Natural killer cell (primary cell): ENCODE results near the gene SMTNL2. TPM values are rescaled to one million over a fixed set of nuclear protein-coding genes. Genes with fewer than 3 reads are reported as not detected.
"Not testable (repeated sequence)": the region's sequence is repeated elsewhere in the genome, so short reads cannot be mapped to it uniquely, and the experiment has no call there.

Experiments
- ATAC-seq, 3 donors: fragments of 150-1000 bp in 2 of 3; fragments of 200-7000 bp in 1 of 3; cut with Tn5 transposase; 1 replicate in 1 of 3; 2 replicates in 2 of 3; pipeline ENCODE4 v1.10.0; 2021; ENCODE audit warnings: mild to moderate bottlenecking in 2 of 3, moderate library complexity in 2 of 3
- DNase-seq, 2 donors: peaks; one replicate each; pipeline versions ENCODE4 v3.0.0 to v3.0.0-alpha.2; 2013 to 2021; ENCODE audit warnings: mixed read lengths in 1 of 2
- H3K27ac ChIP-seq: one replicate; pipeline ENCODE4 v1.5.1; 2013; ENCODE audit warnings: mild to moderate bottlenecking, low read length
- H3K27me3 ChIP-seq: one replicate; pipeline ENCODE4 v1.6.1; 2013; ENCODE audit warnings: low read length; ENCODE audit not compliant: control insufficient read depth, insufficient read depth
- H3K36me3 ChIP-seq: one replicate; pipeline ENCODE4 v1.6.1; 2013; ENCODE audit warnings: low read length; ENCODE audit not compliant: control insufficient read depth, insufficient read depth
- H3K4me1 ChIP-seq: one replicate; pipeline ENCODE4 v1.6.1; 2013; ENCODE audit warnings: low read length; ENCODE audit not compliant: control insufficient read depth, insufficient read depth
- H3K4me3 ChIP-seq: one replicate; pipeline ENCODE4 v1.5.1; 2013; ENCODE audit warnings: low read length
- H3K9me3 ChIP-seq: one replicate; pipeline ENCODE4 v1.6.1; 2013; ENCODE audit warnings: low read length; ENCODE audit not compliant: control insufficient read depth, insufficient read depth
- H3K27ac Mint-ChIP-seq, 2 donors: one replicate each; pipeline ENCODE4 v1.8.0; 2022; ENCODE audit warnings: mild to moderate bottlenecking in 2 of 2, mixed read lengths in 2 of 2, moderate library complexity in 1 of 2
- H3K27me3 Mint-ChIP-seq, 2 donors: one replicate each; pipeline ENCODE4 v1.8.0; 2022; ENCODE audit warnings: low read depth in 2 of 2, mixed read lengths in 2 of 2
- H3K36me3 Mint-ChIP-seq: one replicate; pipeline ENCODE4 v1.8.0; 2022; ENCODE audit warnings: mixed read lengths
- H3K4me1 Mint-ChIP-seq, 2 donors: one replicate each; pipeline ENCODE4 v1.8.0; 2022; ENCODE audit warnings: mixed read lengths in 2 of 2
- H3K4me3 Mint-ChIP-seq: one replicate; pipeline ENCODE4 v1.8.0; 2022; ENCODE audit warnings: mild to moderate bottlenecking, moderate library complexity, mixed read lengths
- H3K9me3 Mint-ChIP-seq, 2 donors: one replicate each; pipeline ENCODE4 v1.8.0; 2022; ENCODE audit warnings: mixed read lengths in 2 of 2
- WGBS: methylation state at CpG from one replicate; pipeline ENCODE4 v1.1.7; 2013; ENCODE audit warnings: missing lambda C conversion rate; ENCODE audit not compliant: insufficient coverage; 5-methylcytosine and 5-hydroxymethylcytosine counted together
- intact Hi-C: fragments of 100-400 bp; cut with micrococcal nuclease; formaldehyde crosslinking; loops from one replicate; pipeline ENCODE4 v1.14.2; 2022
- total RNA-seq, 4 donors: library from RNA; stranded (reverse); fragments of 120-200 nt in 1 of 4; gene quantifications; one replicate each; pipeline versions ENCODE4 v1.2.3 to v1.2.4, GENCODE V29; 2013 to 2022
- TF ChIP-seq, protein P1 (sequence below): fragments of 200-600 bp; IDR thresholded peaks from one replicate; pipeline ENCODE4 v1.8.0; 2022; ENCODE audit warnings: antibody characterized with exemption

SMTNL2 gene
- total RNA-seq, 3 donors from 2014 or later (not counting 1 experiment from before 2014, with no cell fraction given) = not detected

- H3K36me3 Mint-ChIP-seq = no peaks in the 10 kb centered on the region
- no peak for DNase-seq
- H3K9me3 Mint-ChIP-seq = no peaks in the 10 kb centered on the region
- WGBS = 80% methylated on average over 2 of the region's 8 CpGs
- intact Hi-C loops = no loop called here
- no peaks in the 10 kb centered on the region for H3K27me3 ChIP-seq
- no peak overlapping the region for H3K27ac Mint-ChIP-seq
- H3K36me3 ChIP-seq = no peaks in the 10 kb centered on the region
- ATAC-seq = no peak
- H3K27me3 Mint-ChIP-seq = peaks cover under 1 to 13% of the 10 kb centered on the region in 2 donors
- H3K4me1 Mint-ChIP-seq = no peaks in the 10 kb centered on the region
- no peak overlapping the region for H3K4me3 Mint-ChIP-seq
- H3K4me1 ChIP-seq = no peaks in the 10 kb centered on the region
- H3K9me3 ChIP-seq = no peaks in the 10 kb centered on the region
- H3K4me3 ChIP-seq = no peak overlapping the region
- no peak overlapping the region for H3K27ac ChIP-seq
- TF ChIP-seq, protein P1, sequence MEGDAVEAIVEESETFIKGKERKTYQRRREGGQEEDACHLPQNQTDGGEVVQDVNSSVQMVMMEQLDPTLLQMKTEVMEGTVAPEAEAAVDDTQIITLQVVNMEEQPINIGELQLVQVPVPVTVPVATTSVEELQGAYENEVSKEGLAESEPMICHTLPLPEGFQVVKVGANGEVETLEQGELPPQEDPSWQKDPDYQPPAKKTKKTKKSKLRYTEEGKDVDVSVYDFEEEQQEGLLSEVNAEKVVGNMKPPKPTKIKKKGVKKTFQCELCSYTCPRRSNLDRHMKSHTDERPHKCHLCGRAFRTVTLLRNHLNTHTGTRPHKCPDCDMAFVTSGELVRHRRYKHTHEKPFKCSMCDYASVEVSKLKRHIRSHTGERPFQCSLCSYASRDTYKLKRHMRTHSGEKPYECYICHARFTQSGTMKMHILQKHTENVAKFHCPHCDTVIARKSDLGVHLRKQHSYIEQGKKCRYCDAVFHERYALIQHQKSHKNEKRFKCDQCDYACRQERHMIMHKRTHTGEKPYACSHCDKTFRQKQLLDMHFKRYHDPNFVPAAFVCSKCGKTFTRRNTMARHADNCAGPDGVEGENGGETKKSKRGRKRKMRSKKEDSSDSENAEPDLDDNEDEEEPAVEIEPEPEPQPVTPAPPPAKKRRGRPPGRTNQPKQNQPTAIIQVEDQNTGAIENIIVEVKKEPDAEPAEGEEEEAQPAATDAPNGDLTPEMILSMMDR = no peak
Observed at GRCh38 chr17:4577386-4577993, 6.8 kb upstream of the SMTNL2 start.

DNA sequence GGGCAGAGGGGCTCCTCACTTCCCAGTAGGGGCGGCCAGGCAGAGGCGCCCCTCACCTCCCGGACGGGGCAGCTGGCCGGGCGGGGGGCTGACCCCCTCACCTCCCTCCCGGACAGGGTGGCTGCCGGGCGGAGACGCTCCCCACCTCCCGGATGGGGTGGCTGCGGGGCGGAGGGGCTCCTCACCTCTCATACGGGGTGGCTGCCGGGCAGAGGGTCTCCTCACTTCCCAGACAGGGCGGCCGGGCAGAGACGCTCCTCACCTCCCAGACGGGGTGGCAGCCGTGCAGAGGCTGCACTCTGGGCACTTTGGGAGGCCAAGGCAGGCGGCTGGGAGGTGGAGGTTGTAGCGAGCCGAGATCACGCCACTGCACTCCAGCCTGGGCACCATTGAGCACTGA is 6.0 kb upstream of the SMTNL2 start:
- H3K9me3 ChIP-seq, H3K36me3 ChIP-seq, DNase-seq, H3K9me3 Mint-ChIP-seq, H3K36me3 Mint-ChIP-seq, intact Hi-C loops, ATAC-seq, H3K4me1 ChIP-seq, H3K27me3 ChIP-seq, H3K4me3 Mint-ChIP-seq, H3K4me3 ChIP-seq, H3K4me1 Mint-ChIP-seq, H3K27ac Mint-ChIP-seq, H3K27ac ChIP-seq: not testable (repeated sequence)
- peaks cover 9 to 18% of the 10 kb centered on the region in 2 donors for H3K27me3 Mint-ChIP-seq
- WGBS = 96% methylated on average over 15 of the region's 24 CpGs

DNA sequence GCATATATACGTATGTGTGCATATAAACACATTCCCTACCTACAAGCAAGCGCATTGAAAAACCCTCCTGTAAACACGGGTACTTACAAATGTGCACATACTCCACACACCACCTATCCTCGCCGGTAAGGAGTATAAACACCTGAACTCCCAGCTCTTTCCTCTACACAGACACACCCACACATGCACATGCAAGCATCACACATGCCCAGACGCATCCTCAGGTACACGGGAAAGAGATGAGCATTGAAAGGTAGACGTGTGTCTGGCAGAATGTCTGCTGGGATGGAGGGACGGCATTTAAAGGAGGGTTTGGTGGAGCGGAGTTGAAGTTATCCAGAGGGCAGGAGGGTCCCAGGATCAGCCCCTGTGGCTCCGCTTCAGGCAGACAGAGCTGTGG is 4.7 kb upstream of the SMTNL2 start:
- Histone ChIP-seq H3K36me3 (no peaks in the 10 kb centered on the region), H3K9me3 (no peaks in the 10 kb centered on the region), H3K4me1 (peaks cover 5% of the 10 kb centered on the region), H3K4me3 (no peak overlapping the region), H3K27me3 (peaks cover 4% of the 10 kb centered on the region), H3K27ac (no peak overlapping the region)
- TF ChIP-seq, protein P1 = no peak
- 82% methylated on average over 11 of the region's 11 CpGs for WGBS
- Mint-ChIP-seq H3K27me3 (peaks cover 15 to 24% of the 10 kb centered on the region in 2 donors), H3K4me3 (no peak overlapping the region), H3K9me3 (no peaks in the 10 kb centered on the region), H3K27ac (no peak overlapping the region), H3K4me1 (peaks cover 0 to 4% of the 10 kb centered on the region in 2 donors), H3K36me3 (no peaks in the 10 kb centered on the region)
- no peak for DNase-seq
- intact Hi-C loops = no loop called here
- no peak for ATAC-seq

GRCh38 chr17:4580291-4580690 is 4.0 kb upstream of the SMTNL2 start:
- TF ChIP-seq, protein P1 = no peak
- Mint-ChIP-seq H3K27me3 (peaks cover 15 to 27% of the 10 kb centered on the region in 2 donors), H3K4me1 (peaks cover 0 to 4% of the 10 kb centered on the region in 2 donors), H3K4me3 (no peak overlapping the region), H3K9me3 (no peaks in the 10 kb centered on the region), H3K27ac (no peak overlapping the region), H3K36me3 (no peaks in the 10 kb centered on the region)
- Histone ChIP-seq H3K4me3 (no peak overlapping the region), H3K4me1 (peaks cover 5% of the 10 kb centered on the region), H3K36me3 (no peaks in the 10 kb centered on the region), H3K27ac (no peak overlapping the region), H3K9me3 (no peaks in the 10 kb centered on the region), H3K27me3 (peaks cover 4% of the 10 kb centered on the region)
- ATAC-seq = no peak
- intact Hi-C loops = no loop called here
- WGBS = 52% methylated on average over 7 of the region's 7 CpGs
- DNase-seq = no peak
